Measurements from ENCODE around the gene PRKCD. TPM values are rescaled to one million over a fixed set of nuclear protein-coding genes. Genes with fewer than 3 reads are reported as not detected.
A peak's percentile ranks its signal among the peaks of the same experiment; 100 is the strongest.

The PRKCD gene
- total RNA-seq, 1 experiment from 2014 or later = 19.2 TPM

DNA sequence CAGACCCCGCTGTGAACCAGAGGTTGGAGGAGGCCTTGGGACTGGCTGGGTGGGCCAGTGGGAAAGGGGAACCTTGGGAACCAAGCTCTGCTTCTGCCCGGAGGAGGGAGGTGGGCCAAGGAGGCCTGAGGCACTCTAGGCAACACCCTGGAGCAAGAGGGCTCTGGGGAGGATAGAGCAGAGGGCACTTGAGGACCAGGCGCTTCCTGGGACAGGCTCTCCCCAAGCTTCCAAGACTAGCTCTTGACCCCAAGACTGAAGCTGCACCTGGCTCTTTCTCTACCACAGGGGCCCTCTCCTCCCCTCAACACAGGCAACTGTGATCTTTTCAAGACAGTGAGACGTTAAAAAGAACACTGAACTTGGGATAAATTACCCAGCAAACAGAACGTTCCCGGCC is 74.5 kb downstream of the PRKCD start:
- ChIA-PET POLR2A (interaction anchor here (0.7 to 1.0 kb wide), 2 partner anchors 17 to 18 kb away, joined by 3 read pairs; no protein-coding TSS in a partner anchor), CTCF (interaction anchor here (1.1 to 1.2 kb wide), 2 partner anchors 11 to 37 kb away, joined by 3 read pairs; no protein-coding TSS in a partner anchor)
- DNase-seq (ENCODE audit: low spot score) (no peak), ATAC-seq (no peak)
- peak overlapping the region; percentile 89 for H3K27ac Mint-ChIP-seq
- no peaks in the 10 kb centered on the region for H3K27me3 Mint-ChIP-seq (ENCODE audit: low read depth)
- H3K4me3 Mint-ChIP-seq = no peak overlapping the region
- H3K4me1 Mint-ChIP-seq = peaks cover 11% of the 10 kb centered on the region
- H3K9me3 Mint-ChIP-seq = no peaks in the 10 kb centered on the region
- no peak for TF ChIP-seq NR2C2 (CRISPR knock-in tag; IDR thresholded peaks at IDR 0.05)
- TF ChIP-seq, protein P1, sequence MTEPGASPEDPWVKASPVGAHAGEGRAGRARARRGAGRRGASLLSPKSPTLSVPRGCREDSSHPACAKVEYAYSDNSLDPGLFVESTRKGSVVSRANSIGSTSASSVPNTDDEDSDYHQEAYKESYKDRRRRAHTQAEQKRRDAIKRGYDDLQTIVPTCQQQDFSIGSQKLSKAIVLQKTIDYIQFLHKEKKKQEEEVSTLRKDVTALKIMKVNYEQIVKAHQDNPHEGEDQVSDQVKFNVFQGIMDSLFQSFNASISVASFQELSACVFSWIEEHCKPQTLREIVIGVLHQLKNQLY (CRISPR knock-in tag; IDR thresholded peaks at IDR 0.05) = no peak
- TF ChIP-seq, protein P2, sequence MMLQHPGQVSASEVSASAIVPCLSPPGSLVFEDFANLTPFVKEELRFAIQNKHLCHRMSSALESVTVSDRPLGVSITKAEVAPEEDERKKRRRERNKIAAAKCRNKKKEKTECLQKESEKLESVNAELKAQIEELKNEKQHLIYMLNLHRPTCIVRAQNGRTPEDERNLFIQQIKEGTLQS (CRISPR knock-in tag; conservative IDR thresholded peaks at IDR 0.05) = no peak
- TF ChIP-seq, protein P3, sequence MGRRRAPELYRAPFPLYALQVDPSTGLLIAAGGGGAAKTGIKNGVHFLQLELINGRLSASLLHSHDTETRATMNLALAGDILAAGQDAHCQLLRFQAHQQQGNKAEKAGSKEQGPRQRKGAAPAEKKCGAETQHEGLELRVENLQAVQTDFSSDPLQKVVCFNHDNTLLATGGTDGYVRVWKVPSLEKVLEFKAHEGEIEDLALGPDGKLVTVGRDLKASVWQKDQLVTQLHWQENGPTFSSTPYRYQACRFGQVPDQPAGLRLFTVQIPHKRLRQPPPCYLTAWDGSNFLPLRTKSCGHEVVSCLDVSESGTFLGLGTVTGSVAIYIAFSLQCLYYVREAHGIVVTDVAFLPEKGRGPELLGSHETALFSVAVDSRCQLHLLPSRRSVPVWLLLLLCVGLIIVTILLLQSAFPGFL (CRISPR knock-in tag; IDR thresholded peaks at IDR 0.05; ENCODE audit: borderline replicate concordance) = no peak
- no peak for TF ChIP-seq NR1H2 (CRISPR knock-in tag; IDR thresholded peaks at IDR 0.05)
- no peak for TF ChIP-seq CREB1 (CRISPR knock-in tag; IDR thresholded peaks at IDR 0.05)
- TF ChIP-seq, protein P4, sequence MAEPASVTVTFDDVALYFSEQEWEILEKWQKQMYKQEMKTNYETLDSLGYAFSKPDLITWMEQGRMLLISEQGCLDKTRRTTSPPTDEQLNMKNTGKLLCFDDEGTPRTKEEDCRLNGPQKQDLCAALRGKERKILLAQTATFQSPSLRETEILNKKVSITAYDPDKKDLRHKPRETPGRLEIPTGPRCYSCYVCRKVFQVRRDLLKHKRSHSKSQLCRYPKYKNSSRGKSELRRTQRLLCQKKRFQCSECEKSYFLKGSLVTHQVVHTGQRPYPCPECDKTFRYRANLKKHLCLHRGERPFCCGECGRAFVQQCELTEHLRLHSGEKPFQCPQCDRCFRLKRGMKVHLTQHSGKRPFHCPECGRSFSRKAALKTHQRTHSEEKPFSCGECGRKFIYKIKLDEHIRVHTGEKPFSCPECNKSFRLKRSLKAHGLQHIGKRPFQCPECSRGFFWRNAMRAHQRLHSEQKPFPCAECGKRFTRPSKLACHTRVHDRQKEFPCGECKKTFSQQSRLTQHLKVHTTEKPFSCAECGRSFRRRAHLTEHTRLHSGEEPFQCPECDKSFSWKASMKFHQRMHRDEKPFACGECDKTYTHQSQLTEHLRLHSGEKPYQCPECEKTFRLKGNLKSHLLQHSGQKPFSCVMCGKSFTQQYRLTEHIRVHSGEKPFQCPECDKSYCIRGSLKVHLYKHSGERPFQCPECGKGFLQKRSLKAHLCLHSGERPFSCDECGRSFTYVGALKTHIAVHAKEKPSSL (CRISPR knock-in tag; conservative IDR thresholded peaks at IDR 0.05) = no peak
- no peak for TF ChIP-seq TEAD4 (CRISPR knock-in tag; IDR thresholded peaks at IDR 0.05)
- no peak for TF ChIP-seq NR3C1 (CRISPR knock-in tag; conservative IDR thresholded peaks at IDR 0.05; ENCODE audit: low read depth)
- H3K36me3 Mint-ChIP-seq = peaks cover 85% of the 10 kb centered on the region

DNA sequence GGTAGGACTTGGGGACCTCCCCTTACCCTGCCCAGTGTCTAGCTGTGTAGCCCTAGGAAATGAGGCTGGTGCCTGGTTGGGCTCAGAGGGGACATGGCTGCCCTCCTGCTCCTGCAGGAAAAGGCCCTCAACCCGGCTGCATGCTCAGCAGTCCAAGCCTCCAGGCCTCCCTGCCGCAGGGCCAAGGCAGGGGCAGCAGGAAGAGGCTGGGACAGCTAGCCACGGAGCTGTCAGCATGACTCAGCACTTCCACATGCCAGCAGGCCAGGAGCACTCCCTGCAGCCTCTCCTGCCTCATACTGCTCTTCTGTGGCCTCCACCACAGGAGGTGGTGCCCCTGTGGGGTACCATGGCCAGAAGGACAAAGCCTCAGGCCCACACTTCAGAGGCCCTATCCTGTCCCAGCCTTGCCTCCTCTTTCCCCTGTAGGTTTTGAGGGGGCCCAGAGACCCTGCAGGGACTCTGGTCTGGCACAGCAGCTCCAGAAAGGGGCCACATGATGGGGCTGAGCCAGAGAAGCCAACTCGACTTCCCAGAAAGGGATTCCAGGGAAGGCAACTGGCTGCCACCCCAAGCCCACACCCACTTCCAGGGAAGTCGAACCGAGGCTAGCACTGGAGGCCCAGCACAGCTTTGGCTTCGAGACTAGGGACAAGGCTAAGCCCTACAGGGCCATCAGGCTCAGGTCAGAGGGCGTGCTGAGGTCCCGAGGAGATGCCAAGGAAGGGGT is 75.3 kb downstream of the PRKCD start:
- TF ChIP-seq CREB1 (CRISPR knock-in tag; IDR thresholded peaks at IDR 0.05) = no peak
- TF ChIP-seq ZNF423 (CRISPR knock-in tag; IDR thresholded peaks at IDR 0.05) = peak; percentile 72
- Mint-ChIP-seq H3K4me3 (no peak overlapping the region), H3K27me3 (ENCODE audit: low read depth) (no peaks in the 10 kb centered on the region), H3K4me1 (peaks cover 11% of the 10 kb centered on the region), H3K36me3 (peaks cover 88% of the 10 kb centered on the region), H3K9me3 (no peaks in the 10 kb centered on the region), H3K27ac (peak overlapping the region; percentile 65)
- ATAC-seq = peak; percentile 10
- CTCF ChIA-PET = interaction anchor here (1.1 kb wide), 1 partner anchor 17 kb away, joined by 5 read pairs; no protein-coding TSS in a partner anchor
- DNase-seq (ENCODE audit: low spot score) = no peak
- POLR2A ChIA-PET = interaction anchor here (0.7 to 1.0 kb wide), 2 partner anchors 16 to 18 kb away, joined by 3 read pairs; no protein-coding TSS in a partner anchor

DNA sequence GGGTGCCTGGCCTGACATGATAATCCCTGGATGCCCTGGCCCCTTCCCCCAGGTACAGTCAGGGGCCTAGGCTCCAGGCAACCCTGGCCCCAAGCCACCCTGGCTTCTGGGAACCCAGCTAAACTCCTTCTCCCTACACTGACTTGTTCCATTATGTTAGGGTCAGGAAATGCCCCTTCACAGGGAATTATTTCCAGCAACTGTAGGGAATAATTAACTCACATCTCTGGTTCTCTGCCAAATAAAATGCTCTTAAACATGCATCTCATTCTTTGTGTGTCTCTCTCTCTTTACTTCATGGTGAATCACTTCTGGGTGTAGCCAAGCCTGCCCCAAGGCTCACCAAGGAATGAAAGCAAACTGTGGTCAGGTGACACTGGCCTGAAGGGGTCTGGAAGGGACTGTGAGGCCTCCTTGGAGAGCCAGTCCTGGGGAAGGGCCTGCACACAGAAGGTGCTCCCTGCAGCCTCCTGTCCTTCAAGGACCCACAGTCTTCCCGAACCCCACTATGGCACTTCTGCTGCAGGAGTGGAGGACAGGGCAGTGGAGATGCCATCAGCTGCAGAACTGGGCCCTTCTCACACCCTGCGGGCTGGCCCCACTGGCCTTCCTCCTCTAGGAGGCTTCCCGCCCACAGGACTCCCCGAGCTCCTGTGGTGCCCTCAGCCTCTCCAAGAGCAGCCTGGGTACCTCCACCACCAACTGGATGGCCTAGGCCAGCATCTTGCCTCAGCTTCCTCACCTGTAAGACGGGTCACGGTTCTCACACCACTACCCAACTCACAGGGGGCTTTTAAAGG is 77.2 kb downstream of the PRKCD start:
- H3K36me3 Mint-ChIP-seq = peaks cover 80% of the 10 kb centered on the region
- DNase-seq (ENCODE audit: low spot score) (no peak), ATAC-seq (no peak)
- peaks cover 22% of the 10 kb centered on the region for H3K4me1 Mint-ChIP-seq
- H3K27me3 Mint-ChIP-seq (ENCODE audit: low read depth) = no peaks in the 10 kb centered on the region
- ChIA-PET CTCF (interaction anchor here (0.9 to 1.1 kb wide), 2 partner anchors 14 to 62 kb away, joined by 3 read pairs; no protein-coding TSS in a partner anchor), POLR2A (no interaction called here)
- H3K9me3 Mint-ChIP-seq = no peaks in the 10 kb centered on the region
- 0 out of 2 replicates have a peak overlapping the region, but pooled peaks have one; percentile 76 for H3K27ac Mint-ChIP-seq
- no peak overlapping the region for H3K4me3 Mint-ChIP-seq
- TF ChIP-seq FOXJ3 (CRISPR knock-in tag; IDR thresholded peaks at IDR 0.05; ENCODE audit: borderline replicate concordance) = no peak
- TF ChIP-seq, protein P5, sequence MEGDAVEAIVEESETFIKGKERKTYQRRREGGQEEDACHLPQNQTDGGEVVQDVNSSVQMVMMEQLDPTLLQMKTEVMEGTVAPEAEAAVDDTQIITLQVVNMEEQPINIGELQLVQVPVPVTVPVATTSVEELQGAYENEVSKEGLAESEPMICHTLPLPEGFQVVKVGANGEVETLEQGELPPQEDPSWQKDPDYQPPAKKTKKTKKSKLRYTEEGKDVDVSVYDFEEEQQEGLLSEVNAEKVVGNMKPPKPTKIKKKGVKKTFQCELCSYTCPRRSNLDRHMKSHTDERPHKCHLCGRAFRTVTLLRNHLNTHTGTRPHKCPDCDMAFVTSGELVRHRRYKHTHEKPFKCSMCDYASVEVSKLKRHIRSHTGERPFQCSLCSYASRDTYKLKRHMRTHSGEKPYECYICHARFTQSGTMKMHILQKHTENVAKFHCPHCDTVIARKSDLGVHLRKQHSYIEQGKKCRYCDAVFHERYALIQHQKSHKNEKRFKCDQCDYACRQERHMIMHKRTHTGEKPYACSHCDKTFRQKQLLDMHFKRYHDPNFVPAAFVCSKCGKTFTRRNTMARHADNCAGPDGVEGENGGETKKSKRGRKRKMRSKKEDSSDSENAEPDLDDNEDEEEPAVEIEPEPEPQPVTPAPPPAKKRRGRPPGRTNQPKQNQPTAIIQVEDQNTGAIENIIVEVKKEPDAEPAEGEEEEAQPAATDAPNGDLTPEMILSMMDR (IDR thresholded peaks at IDR 0.05) = no peak
- TF ChIP-seq, protein P6, sequence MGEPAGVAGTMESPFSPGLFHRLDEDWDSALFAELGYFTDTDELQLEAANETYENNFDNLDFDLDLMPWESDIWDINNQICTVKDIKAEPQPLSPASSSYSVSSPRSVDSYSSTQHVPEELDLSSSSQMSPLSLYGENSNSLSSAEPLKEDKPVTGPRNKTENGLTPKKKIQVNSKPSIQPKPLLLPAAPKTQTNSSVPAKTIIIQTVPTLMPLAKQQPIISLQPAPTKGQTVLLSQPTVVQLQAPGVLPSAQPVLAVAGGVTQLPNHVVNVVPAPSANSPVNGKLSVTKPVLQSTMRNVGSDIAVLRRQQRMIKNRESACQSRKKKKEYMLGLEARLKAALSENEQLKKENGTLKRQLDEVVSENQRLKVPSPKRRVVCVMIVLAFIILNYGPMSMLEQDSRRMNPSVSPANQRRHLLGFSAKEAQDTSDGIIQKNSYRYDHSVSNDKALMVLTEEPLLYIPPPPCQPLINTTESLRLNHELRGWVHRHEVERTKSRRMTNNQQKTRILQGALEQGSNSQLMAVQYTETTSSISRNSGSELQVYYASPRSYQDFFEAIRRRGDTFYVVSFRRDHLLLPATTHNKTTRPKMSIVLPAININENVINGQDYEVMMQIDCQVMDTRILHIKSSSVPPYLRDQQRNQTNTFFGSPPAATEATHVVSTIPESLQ (CRISPR knock-in tag; IDR thresholded peaks at IDR 0.05) = no peak
- TF ChIP-seq, protein P7, sequence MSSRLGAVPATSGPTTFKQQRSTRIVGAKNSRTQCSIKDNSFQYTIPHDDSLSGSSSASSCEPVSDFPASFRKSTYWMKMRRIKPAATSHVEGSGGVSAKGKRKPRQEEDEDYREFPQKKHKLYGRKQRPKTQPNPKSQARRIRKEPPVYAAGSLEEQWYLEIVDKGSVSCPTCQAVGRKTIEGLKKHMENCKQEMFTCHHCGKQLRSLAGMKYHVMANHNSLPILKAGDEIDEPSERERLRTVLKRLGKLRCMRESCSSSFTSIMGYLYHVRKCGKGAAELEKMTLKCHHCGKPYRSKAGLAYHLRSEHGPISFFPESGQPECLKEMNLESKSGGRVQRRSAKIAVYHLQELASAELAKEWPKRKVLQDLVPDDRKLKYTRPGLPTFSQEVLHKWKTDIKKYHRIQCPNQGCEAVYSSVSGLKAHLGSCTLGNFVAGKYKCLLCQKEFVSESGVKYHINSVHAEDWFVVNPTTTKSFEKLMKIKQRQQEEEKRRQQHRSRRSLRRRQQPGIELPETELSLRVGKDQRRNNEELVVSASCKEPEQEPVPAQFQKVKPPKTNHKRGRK (CRISPR knock-in tag; IDR thresholded peaks at IDR 0.05; ENCODE audit: borderline replicate concordance) = no peak
- TF ChIP-seq, protein P8, sequence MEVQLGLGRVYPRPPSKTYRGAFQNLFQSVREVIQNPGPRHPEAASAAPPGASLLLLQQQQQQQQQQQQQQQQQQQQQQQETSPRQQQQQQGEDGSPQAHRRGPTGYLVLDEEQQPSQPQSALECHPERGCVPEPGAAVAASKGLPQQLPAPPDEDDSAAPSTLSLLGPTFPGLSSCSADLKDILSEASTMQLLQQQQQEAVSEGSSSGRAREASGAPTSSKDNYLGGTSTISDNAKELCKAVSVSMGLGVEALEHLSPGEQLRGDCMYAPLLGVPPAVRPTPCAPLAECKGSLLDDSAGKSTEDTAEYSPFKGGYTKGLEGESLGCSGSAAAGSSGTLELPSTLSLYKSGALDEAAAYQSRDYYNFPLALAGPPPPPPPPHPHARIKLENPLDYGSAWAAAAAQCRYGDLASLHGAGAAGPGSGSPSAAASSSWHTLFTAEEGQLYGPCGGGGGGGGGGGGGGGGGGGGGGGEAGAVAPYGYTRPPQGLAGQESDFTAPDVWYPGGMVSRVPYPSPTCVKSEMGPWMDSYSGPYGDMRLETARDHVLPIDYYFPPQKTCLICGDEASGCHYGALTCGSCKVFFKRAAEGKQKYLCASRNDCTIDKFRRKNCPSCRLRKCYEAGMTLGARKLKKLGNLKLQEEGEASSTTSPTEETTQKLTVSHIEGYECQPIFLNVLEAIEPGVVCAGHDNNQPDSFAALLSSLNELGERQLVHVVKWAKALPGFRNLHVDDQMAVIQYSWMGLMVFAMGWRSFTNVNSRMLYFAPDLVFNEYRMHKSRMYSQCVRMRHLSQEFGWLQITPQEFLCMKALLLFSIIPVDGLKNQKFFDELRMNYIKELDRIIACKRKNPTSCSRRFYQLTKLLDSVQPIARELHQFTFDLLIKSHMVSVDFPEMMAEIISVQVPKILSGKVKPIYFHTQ (CRISPR knock-in tag; IDR thresholded peaks at IDR 0.05) = no peak
